Central memory CD4-positive, alpha-beta T cell (primary cell): ENCODE results near the gene CFAP92.
"Not testable (repeated sequence)": the region's sequence is repeated elsewhere in the genome, so short reads cannot be mapped to it uniquely, and the experiment has no call there.

Source experiments
- DNase-seq: peaks from one replicate; pipeline ENCODE4 v3.0.0; 2022

The CFAP92 gene

GRCh38 chr3:128889139-128889894, 104.6 kb downstream of the CFAP92 start:
- DNase-seq = no peak

GRCh38 chr3:128884992-128885391, 108.9 kb downstream of the CFAP92 start:
- DNase-seq = no peak

GRCh38 chr3:128882719-128883118, 111.2 kb downstream of the CFAP92 start:
- DNase-seq = no peak

- DNase-seq = no peak
Observed at GRCh38 chr3:128881576-128881975, 112.3 kb downstream of the CFAP92 start.

GRCh38 chr3:128880455-128880854, 113.4 kb downstream of the CFAP92 start:
- not testable (repeated sequence) for DNase-seq

- DNase-seq = no peak
Observed at GRCh38 chr3:128879991-128880390, 113.9 kb downstream of the CFAP92 start.

GRCh38 chr3:128879125-128879969, 114.5 kb downstream of the CFAP92 start, which contains the start of gene ACAD9:
ACAD9 (plus strand) TSS chr3:128879620; CDS start chr3:128879692, 72 bp downstream.
- DNase-seq = peak; percentile 97

- DNase-seq = no peak
Observed at GRCh38 chr3:128878556-128879124, 115.2 kb downstream of the CFAP92 start.

- no peak for DNase-seq
Observed at GRCh38 chr3:128878011-128878457, 115.8 kb downstream of the CFAP92 start.

GRCh38 chr3:128875556-128876120, 118.2 kb downstream of the CFAP92 start:
- peak; percentile 45 for DNase-seq

- DNase-seq = no peak
Observed at GRCh38 chr3:128874481-128875180, 119.2 kb downstream of the CFAP92 start.

- DNase-seq = no peak
Observed at GRCh38 chr3:128873244-128874022, 120.4 kb downstream of the CFAP92 start.

GRCh38 chr3:128872744-128873143, 121.1 kb downstream of the CFAP92 start:
- DNase-seq = no peak

GRCh38 chr3:128872282-128872681, 121.6 kb downstream of the CFAP92 start:
- DNase-seq = no peak

GRCh38 chr3:128870347-128870746, 123.5 kb downstream of the CFAP92 start:
- DNase-seq = no peak

- no peak for DNase-seq
Observed at GRCh38 chr3:128867200-128868125, 126.4 kb downstream of the CFAP92 start.

GRCh38 chr3:128864849-128865804, 128.7 kb downstream of the CFAP92 start:
- DNase-seq = not testable (repeated sequence)

GRCh38 chr3:128864351-128864811, 129.5 kb downstream of the CFAP92 start:
- no peak for DNase-seq

- DNase-seq = no peak
Observed at GRCh38 chr3:128863560-128863959, 130.3 kb downstream of the CFAP92 start.
